DMS 273 treated with DMSO at 0.1 percent for 48 hours (cell line): ENCODE data around the gene GRIK4.
"Not testable (repeated sequence)": the region's sequence is repeated elsewhere in the genome, so short reads cannot be mapped to it uniquely, and the experiment has no call there.

Experiments
- DNase-seq: peaks from one replicate; lab custom pipeline; 2025; lab: John Stamatoyannopoulos, UW

Gene GRIK4

DNA sequence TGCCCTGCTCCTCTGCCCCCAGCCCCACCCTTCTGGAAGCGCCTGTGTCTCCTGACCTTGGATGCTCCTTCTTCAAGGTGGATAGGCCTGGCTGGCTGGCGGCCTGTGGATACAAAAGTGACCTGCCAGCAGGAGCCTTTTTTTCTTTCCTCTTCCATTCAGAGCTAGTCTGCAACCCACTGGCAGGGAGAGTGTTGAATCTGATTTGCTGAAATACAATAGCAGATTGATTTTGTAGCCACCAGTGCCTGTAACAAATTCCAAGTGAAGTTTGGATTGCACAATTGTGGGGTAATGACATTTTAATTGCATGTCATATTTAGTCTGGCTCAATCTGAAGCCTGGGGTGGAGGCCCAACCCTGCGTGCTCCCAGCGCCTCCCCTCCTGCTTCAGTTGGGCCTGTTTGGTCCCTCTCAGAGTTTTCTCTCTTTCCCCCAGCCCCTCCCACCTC, 97.2 kb downstream of the GRIK4 start:
- DNase-seq: no peak

DNA sequence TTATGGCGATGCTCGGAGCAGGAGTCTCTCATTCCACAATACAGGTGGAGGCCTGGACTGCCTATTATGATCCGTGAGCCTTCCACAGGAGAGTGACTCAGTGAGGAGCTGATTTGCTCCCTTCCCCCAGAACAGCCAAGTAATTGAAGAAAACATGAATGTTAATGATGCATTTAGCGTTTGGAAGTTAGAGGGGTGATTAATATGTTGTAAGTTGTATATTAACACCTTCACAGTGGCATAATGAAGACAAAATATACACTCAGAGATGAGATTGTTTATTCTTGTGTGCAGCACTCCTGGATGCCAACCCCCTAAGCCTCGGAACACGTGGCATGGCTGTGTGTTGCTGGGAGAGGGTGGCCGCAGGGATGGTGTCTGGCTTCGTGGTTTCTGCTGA, 98.6 kb downstream of the GRIK4 start:
- DNase-seq: no peak

DNA sequence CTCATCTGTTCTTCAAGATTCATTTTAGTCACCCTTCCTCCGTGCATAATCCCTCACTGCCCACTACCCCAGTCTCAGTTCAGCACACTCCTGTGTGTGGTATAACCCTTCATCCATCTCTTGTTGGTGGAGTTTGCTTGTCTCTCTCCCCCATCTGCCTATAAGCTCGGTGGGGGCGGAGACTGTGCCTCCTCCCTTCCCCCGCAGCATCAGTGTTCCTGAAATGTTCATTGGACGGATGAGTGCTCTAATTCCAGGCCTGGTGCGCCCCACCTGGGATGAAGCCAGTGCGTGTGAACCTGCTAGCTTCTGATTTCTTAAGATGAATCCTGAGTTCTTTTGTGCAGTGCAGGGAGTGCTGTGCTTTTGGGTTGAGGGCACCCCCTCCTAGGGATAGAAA, 100.0 kb downstream of the GRIK4 start:
- DNase-seq: no peak

DNA sequence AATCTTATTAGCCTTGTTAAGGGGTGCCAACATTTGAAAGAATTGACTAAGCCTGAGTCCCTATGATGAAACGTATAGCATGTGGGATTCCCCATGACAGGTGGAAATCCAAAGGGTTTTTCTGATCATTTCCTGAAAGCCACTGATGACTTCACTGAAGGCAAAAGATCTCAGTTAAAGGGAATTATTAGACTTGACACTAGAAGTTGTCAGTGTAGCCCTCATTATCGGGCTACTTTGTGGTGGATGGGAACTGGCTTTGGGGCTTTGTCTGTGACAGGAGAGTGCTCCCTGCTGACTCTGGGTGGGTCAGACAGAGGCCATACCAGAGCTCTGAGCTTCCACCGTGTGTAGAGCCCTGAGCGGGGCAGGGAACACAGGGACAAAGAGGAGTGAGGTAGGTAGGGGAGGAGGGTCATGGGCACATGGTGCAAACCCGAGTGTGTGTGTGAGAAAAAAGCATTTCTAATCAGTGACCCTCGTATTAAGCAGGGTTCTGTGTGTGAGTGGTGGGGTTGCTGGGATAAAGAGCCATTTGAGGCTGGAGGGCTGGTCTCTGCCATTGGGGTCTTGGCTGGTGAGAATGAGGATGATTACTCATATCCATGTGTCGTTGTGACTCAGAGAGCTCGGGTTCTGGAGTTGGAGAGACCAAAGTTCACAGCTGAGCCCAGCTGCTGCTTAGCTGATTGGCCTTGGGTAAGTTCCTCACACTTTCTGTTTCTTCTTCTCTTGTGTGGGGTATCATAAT, 101.1 kb downstream of the GRIK4 start:
- DNase-seq: no peak

DNA sequence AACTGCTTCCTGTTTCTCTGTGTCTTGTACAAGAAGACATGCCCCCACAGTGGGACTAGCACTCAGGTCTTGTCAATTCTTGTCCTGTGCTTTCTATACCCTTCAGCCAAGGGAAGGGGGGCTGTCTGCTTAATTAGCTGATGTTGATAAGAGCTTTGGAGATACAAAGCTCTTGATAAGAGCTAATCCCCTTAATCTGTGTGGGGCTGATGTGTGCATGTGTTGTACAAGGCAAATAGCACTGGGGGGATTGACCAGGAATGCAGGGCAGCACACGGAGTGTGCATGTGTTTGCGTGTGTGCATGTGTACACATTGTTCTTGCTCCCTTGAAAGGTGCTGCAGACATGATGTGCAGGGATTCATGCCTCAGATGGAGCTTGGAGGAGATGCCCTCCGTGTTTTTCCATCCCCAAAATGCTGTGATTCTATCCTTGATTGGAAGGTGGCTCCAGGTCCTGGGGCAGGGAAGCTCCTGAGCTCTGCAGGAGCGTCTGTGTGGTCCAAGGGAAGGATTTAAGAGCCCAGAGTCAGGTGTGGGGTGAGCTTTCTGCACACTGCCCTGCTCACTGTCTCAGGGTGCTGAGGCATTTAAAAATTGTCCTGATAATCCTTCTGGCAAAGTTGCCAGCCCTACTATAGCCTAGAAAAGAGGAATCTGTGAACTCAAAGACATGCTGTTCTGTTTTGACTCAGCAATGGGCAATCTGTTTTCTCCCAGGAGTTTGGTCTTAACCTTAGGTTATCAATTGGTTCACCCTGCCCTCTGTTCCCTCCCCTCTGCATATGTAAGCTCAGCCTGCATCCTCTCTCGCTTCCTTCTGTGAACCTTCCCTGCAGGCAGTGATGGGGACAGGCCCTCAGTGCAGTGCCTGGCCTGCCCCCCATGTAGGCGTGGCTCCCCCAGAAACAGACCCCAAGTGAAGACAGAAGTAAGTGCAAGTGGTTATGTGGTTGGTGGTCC, 102.0 kb downstream of the GRIK4 start:
- DNase-seq: no peak

DNA sequence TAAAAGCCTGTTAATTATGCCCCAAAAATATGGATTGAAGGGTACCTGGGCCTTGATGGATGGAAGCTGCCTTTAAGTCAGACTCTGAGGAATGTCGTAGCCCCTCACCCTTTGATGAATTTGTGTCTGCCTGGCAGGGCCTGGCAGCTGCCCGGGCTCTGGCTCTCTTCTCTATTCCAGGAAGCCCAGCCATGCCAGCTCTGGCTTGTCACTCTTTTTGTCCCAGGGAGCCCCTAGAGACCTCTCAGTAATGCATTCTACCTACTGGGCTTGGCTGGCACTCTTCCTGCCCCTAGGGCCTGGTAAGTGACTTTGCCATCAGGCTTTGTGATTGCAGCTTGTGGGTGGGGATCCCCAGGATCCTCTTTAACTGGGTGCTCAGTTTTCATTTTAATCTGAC, 103.8 kb downstream of the GRIK4 start:
- DNase-seq: no peak

DNA sequence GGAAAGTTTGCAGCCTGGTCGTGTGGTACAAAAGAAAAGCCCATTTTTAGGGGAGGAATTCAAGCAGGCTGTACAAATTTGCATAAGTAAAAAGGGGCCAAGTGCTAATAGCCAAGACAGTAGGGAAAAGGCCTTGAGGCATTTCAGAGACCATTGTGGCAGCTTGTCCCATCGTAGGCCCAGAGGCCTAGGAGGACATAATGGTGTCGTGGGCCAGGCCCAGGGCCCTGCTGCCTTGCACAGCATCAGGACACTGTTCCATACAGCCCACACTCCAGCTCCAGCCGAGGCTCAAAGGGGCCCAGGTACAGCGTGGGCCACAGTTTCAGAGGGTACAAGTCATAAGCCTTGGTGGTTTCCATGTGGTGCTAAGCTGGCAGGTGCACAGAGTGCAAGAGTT, 106.9 kb downstream of the GRIK4 start:
- DNase-seq: no peak

DNA sequence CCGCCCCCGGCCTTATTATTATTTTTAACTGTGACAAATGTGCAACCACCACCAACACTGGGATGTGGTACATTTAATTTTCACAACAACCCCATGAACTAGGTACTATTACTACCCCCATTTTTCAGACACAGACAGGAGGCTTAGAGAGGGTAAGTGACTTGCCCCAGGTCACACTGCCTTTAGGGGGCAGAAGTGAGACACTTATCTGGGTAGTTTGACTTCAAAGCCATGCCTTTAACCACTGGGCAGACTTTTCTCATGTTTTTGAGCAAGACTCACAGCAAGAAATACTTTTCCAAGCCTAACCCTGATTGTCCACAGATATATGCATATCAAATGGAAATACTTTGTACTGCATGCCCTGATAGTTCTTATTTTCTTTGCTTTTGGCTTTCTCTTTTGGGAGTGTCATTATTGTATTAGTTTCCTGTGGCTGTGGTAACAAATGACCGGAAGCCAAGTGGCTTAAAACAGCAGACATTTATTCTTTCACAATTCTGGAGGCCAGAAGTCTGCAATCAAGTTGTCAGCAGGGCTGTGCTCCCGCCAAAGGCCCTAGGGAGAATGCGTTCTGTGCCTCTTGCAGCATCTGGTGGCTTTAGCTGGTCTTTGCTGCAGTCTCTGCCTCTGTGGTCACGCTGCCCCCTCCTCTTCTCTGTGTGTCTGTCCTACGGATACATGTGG, 110.8 kb downstream of the GRIK4 start:
- no peak for DNase-seq

DNA sequence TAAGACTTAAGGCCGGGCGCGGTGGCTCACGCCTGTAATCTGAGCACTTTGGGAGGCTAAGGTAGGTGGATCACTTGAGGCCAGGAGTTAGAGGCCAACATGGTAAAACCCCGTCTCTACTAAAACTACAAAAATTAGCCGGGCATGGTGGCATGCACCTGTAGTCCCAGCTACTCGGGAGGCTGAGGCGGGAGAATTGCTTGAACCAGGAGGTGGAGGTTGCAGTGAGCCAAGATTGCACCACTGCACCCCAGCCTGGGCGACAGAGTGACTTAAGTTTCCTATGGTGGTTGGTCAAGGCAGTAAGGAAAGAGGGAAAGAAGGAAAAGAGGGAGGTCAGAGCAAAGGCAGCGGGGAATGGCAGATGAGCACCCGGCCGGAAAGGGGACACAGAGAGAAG, 113.4 kb downstream of the GRIK4 start:
- not testable (repeated sequence) for DNase-seq

DNA sequence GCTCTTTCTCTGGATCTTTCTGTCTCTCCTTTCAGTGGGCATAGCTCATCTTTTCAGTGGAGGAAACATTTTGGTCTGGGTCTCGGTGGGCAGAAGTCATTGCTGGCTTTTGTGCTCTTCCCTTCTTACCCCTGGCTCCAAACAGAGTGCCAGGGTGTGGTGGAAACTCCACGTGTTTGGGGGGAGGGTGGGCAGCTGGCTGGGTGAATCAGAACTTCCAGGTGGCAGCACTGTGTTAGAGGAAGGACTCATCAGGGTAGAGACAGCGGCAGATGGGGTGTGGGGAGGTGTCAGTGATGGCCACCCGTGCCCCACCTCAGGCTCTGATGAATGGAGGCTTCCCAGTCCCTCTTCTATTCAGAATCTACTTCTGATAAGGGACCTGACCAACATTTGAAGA, 114.0 kb downstream of the GRIK4 start:
- DNase-seq: no peak

DNA sequence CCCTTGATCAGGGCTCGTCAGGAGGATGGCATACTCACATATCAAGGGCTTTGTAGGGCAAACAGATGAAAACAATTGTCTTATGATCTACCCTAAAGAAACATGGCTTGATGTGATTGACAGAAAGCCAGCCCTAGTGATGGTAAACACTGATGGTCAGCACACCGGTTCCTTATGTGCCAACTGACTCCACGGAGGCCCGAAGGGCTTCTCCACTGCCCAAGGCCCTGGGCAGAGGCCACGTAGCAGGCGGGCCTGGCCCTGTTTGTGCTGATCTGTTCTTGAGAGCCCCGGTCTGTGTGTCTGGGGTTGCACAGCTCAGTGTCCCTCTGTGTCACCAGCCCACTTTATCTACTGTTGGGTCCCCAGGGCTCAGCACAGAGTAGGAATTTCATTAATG, 115.2 kb downstream of the GRIK4 start:
- no peak for DNase-seq

DNA sequence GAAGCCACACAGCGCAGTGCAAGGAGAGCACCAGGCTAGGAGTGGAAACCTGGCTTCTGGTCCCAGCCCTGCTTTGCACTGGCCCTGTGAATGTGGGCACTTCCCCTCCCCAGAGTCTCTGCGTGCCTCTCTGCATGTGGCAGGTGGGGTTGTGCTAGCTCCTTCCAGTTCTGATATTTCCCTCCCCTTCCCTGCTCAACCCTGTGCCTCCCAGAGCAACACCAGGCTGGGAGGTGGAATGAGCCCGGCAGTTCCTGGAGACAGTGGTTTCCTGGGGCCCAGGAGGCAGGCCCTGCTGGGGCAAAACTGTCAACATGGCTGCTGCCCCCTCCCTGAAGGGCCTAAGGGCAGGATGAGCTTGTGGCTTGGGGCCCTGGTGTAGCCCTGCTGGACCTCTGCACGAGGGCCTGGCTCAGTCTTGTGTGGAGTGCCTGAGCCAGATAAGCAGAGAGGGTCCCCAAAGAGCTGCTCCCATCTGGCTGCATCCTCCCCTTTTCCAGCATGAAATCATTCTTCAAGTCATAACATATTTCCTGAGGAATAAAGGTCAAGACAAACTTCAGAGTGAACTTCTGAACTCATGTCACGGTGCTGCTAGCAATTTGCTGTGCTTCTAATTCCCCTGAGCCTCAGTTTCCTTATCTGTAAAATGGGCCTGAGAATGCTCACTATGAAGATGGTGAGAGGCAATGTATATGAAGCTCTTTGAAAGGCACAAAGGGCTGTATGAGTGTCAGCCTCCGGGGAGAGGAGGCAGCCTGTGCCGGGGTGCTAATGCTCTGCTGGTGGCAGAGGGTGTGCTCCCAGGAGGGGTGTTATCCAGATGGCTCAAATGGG, 116.0 kb downstream of the GRIK4 start:
- DNase-seq: no peak

DNA sequence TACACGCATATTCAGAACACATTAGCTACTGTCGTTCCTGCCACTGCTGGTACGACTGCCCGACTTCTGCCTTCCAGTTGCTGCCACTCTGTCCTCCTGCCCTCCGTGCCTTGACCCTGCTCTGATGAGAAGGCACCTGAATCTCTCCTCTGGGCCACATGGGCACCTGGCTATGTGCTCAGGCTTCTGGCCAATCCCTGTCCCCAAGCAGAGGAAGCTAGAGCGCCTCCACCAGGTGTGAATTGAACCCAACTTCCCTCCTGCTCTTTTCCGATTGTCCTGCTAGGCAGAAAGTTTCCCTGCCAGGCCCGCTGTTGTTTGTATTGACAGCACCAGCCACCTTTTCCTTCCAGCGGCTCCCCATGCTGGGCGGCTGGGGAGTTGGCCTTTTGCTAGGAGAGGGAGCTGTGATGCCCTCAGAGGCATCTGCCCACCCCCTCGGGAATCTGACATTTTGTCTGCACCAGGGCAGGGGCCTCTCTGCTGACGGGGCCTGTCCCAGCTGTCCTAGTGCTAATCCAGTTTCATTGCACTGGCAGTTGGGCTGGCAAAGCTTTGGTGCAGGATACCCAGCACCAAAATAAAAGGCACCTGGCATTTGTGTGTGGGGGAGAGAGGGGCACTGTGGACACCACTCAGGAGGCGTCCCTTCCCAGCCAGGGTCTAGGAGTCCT, 118.0 kb downstream of the GRIK4 start:
- DNase-seq: no peak

DNA sequence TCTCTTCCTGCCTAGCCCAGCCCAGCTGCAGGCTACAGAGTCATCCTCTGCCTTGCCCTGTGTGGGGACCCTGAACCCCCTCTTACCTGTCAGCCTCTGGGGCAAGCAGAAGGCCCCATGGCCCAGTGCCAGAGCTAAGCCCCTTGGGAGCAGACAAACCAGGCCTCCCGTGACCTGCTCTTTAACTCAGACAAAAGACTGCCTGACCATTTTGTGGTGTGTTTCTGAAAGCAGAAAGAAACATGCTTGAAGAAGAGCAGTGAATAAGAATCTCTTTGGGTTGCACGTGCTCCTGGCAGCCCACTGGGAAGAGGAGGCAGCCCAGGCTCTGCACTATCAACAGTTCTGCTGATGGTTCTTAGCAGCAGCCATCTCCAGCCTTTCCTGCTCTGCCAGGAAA, 118.6 kb downstream of the GRIK4 start:
- no peak for DNase-seq

DNA sequence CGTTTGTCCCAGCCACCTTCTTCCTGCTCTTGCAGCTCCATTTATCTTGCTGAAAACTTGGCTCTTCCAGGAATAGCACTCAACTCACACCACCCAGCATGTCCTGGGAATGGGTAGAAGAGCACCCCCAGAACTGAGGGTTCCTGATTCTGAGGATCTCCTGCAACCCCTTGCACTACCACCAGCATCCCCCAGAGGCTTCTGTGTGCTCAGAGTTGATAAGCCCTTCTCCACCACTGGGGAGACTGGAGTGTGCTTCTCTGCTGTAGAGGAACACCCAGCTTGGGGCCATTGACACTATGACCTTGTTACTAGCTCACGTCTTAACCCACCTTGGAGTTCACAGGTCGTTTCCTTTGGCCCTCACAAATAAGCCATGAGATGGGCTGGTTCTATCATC, 121.0 kb downstream of the GRIK4 start:
- DNase-seq: no peak

DNA sequence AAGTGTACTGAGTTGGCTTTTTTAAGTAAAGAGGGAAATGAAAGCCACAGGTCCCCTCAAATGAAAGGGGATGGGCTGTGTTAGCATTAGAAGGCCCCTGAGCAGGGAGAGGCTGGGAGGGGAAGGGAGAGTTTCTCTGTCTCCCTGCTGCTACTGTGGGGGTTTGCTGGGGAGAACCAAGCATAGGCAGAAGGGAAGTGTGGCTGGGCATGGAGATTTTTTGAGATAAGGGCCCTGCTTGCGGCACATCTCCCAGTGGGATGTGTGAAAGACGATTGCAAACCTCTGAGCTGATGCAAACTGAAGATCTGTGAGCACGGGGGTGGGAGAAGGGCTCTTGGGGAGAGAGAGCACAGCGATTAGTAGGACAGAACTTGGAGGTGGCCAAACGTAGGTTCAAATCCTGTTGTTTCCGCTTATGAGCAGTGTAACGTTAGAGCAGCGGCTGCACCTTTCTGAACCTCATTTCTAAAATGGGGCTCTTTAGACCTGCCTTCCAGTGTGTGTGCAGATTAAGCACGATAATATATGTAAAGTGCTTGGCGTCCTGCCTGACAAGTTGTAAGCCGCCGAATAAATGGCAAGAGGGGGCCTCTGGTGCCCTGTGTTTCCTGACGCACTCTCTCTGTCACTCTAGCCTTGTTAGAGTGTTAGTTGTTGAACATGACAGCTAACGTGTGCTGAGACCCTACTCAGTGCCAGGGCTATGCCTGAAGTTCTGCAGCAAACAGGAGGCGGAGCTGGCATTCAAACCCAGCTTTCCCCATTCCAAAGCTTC, 122.3 kb downstream of the GRIK4 start:
- no peak for DNase-seq

DNA sequence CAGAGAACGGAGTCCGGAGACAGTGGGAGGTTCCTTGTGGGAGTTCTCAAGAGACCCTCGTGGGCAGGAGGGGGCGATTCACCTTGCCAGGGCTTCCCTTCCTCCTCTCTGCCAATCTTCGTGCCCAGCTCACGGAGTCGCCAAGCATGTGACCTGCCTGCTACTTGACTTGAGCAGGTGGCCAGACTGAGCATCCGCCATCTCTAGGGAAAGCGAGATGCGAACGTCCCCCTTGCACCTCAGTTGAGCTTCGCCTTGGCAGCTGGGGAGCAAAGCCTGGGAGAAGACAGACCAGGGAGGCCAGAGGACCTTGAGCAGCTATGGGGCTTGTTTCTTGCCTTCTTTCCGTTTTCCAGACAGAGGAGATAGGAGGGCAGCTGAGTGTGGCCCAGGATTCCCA, 123.2 kb downstream of the GRIK4 start:
- no peak for DNase-seq

DNA sequence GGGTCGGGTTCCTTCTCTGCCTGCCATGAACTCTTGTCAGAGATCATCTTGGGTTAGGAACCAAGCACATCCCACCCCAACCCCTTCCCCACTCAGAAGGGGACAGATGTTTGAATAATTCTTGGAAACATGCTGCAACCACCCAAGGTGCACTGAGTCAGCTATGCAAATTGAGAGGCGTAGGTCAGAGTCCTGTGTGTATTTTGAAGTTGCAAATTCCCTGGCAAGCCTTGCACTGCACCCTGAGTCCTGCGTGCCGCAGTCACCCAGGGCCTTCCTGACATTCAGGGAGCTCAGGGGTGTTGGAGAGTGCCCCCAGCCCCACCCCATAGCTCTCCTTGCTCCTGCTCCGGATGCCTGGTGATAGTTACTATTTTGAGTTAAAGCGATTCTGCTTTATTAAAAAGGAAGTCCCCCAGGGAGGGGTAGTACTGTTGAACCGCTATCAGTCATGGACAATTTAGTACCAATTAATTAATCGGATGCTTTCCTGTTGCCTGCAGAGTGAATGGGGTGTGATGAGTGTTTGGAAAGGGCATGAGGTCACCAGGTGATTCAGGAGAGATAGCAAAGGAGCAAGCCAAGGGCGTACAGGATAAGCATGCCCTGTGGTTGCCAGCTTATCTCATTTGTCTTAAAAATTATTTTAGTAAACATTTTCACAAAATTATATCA, 123.7 kb downstream of the GRIK4 start:
- no peak for DNase-seq

DNA sequence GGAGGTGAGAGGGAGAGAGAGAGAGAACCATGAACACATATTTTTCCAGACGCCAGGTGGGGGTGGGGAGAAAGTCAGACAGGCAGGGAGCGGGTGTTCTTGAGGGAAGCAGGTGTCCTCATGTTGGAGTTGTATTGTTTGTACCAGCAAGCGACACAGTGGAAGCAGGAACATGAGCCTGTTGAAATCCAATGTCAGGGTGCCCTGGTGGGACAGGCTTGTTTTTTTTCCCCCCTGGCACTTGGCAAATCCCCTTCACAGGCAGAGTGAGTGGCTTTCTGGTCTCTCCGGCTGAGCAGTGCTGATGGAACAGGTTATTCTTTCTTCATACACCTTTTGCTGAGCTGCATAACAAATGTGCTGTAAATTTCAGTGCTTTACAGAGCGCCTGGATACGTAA, 125.6 kb downstream of the GRIK4 start:
- DNase-seq: no peak
